BE2C (cell line): ENCODE data around the gene SLC17A3.

Experiments used
- DNase-seq: peaks from one replicate; pipeline ENCODE4 v3.0.0-alpha.2; 2020
- H3K27me3 ChIP-seq: fragments of 250-450 bp; sonication (Bioruptor Pico); 2 replicates; pipeline ENCODE4 v1.5.1; 2020; ENCODE audit warnings: mild to moderate bottlenecking
- H3K36me3 ChIP-seq: fragments of 250-450 bp; sonication (Bioruptor Pico); 2 replicates; pipeline ENCODE4 v1.5.1; 2020; ENCODE audit warnings: mild to moderate bottlenecking
- H3K4me1 ChIP-seq: fragments of 250-450 bp; sonication (Bioruptor Pico); 2 replicates; pipeline ENCODE4 v1.5.1; 2020
- H3K4me3 ChIP-seq: 2 replicates; pipeline ENCODE4 v1.5.1; 2011; ENCODE audit warnings: low read depth, low read length
- H3K9me3 ChIP-seq: fragments of 250-450 bp; sonication (Bioruptor Pico); 2 replicates; pipeline ENCODE4 v1.5.1; 2020
- TF ChIP-seq, protein P1 (sequence below): IDR thresholded peaks from 2 replicates; pipeline ENCODE4 v1.5.1; 2012; ENCODE audit warnings: mild to moderate bottlenecking, low read depth, low read length

Gene SLC17A3

GRCh38 chr6:25832670-25833069 is 41.4 kb downstream of the SLC17A3 start:
- DNase-seq, result no peak
- Histone ChIP-seq H3K27me3 (no peaks in the 10 kb centered on the region), H3K4me3 (no peak overlapping the region), H3K4me1 (no peaks in the 10 kb centered on the region), H3K36me3 (no peaks in the 10 kb centered on the region), H3K9me3 (no peaks in the 10 kb centered on the region)
- TF ChIP-seq, protein P1, sequence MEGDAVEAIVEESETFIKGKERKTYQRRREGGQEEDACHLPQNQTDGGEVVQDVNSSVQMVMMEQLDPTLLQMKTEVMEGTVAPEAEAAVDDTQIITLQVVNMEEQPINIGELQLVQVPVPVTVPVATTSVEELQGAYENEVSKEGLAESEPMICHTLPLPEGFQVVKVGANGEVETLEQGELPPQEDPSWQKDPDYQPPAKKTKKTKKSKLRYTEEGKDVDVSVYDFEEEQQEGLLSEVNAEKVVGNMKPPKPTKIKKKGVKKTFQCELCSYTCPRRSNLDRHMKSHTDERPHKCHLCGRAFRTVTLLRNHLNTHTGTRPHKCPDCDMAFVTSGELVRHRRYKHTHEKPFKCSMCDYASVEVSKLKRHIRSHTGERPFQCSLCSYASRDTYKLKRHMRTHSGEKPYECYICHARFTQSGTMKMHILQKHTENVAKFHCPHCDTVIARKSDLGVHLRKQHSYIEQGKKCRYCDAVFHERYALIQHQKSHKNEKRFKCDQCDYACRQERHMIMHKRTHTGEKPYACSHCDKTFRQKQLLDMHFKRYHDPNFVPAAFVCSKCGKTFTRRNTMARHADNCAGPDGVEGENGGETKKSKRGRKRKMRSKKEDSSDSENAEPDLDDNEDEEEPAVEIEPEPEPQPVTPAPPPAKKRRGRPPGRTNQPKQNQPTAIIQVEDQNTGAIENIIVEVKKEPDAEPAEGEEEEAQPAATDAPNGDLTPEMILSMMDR, result no peak

GRCh38 chr6:25832307-25832662 is 41.8 kb downstream of the SLC17A3 start:
- H3K27me3 ChIP-seq, result no peaks in the 10 kb centered on the region
- DNase-seq, result no peak
- H3K4me1 ChIP-seq, result no peaks in the 10 kb centered on the region
- H3K4me3 ChIP-seq, result no peak overlapping the region
- no peaks in the 10 kb centered on the region for H3K36me3 ChIP-seq
- TF ChIP-seq, protein P1, result no peak
- H3K9me3 ChIP-seq, result no peaks in the 10 kb centered on the region

DNA sequence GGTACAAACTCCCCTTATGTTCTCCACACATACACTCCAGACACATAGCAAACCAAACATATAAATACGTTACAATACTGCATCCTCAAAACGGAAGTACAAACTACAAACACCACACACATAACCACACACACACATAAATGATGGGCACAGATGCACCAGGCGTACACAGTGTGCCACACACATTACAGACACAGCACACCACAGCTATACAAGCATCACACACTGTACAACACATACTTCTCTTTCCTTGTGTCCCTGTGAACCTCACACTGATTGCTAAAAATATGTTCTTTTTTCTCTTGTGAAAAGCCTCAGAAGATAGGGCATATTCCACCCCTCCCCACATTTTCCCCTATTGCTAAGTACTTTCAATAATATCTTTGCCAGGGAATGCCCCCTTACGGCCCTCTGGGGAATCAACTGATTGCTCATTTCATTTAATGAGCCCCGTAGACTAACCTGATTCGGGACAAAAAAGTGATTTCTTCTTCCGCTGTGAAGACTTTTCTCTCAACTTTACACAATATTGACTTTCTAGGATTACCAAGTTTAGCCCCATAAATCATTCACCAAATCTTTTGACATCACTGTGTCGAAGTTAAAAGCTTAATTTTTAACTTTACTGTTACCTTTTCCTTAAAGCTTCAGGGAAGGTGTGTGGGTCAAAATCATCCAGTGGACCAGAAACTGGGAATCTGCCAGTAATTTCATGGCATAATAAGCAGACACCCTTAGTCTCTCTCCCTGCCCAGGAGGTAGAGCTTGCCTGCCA is 42.3 kb downstream of the SLC17A3 start, which contains the start of gene SLC17A1:
SLC17A1 (minus strand) TSS at position 521 of the 775 bp plus-strand sequence. CDS start 1,495 bp downstream, outside the sequence.
- no peak for DNase-seq

GRCh38 chr6:25830458-25830857 is 43.6 kb downstream of the SLC17A3 start:
- Histone ChIP-seq H3K27me3 (no peaks in the 10 kb centered on the region), H3K4me3 (no peak overlapping the region), H3K9me3 (no peaks in the 10 kb centered on the region), H3K4me1 (no peaks in the 10 kb centered on the region), H3K36me3 (no peaks in the 10 kb centered on the region)
- TF ChIP-seq, protein P1, result no peak
- no peak for DNase-seq

More for the DNA sequence above, 42.3 kb downstream of the SLC17A3 start, which contains the start of gene SLC17A1:
- H3K9me3 ChIP-seq, result no peaks in the 10 kb centered on the region
- no peaks in the 10 kb centered on the region for H3K36me3 ChIP-seq
- TF ChIP-seq, protein P1, result no peak
- no peak within 1 kb of the TSS for H3K4me3 ChIP-seq
- H3K27me3 ChIP-seq, result no peaks in the 10 kb centered on the region
- H3K4me1 ChIP-seq, result no peaks in the 10 kb centered on the region

DNA sequence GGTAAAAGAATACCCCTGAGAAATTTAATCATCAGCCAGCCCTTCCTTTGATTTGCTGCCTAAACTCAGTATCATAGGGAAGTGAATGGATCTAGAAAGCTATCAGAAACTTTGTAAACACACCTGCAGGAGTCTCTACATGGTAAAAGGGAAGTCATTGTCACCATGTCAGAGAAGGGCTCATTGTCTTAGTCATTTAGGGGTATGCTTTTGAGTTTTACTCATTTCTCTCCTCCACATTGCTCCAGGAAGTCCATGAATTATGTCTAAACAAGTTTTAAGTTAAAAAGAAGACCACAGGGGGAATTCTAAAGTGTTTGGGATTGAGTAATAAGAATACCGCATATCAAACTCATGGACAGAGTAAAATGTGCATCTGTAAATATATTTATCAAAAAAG is 44.7 kb downstream of the SLC17A3 start:
- DNase-seq, result no peak
- no peaks in the 10 kb centered on the region for H3K36me3 ChIP-seq
- H3K4me1 ChIP-seq, result no peaks in the 10 kb centered on the region
- no peaks in the 10 kb centered on the region for H3K9me3 ChIP-seq
- TF ChIP-seq, protein P1, result no peak
- no peaks in the 10 kb centered on the region for H3K27me3 ChIP-seq
- H3K4me3 ChIP-seq, result no peak overlapping the region

DNA sequence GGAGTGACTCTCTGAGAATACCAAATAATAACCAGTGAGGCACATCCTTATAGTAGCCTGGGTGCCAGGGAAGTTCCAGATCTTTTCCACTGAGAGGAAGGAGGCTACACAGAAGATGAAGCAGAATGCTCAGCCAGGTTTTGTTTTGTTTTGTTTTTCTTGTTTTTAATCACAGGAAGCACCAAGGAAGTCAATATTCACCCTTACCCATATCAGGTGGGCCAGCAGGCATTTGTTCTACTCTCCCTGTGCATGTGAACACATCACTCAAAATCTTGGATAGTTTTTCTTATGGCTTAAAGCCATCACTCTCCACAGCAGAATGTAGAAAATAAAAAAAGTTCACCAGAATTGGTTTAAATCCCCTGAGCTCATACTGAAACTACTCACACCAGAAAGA is 52.7 kb downstream of the SLC17A3 start:
- H3K9me3 ChIP-seq, result no peaks in the 10 kb centered on the region
- no peak for DNase-seq

More for the DNA sequence above, 52.7 kb downstream of the SLC17A3 start:
- Histone ChIP-seq H3K4me3 (no peak overlapping the region), H3K4me1 (no peaks in the 10 kb centered on the region), H3K27me3 (no peaks in the 10 kb centered on the region), H3K36me3 (no peaks in the 10 kb centered on the region)
- TF ChIP-seq, protein P1, result no peak
